Stimulated activated CD4-positive, alpha-beta T cell treated with anti-CD3 and anti-CD28 coated beads, TNF-alpha, amount 100 ng/mL, for 1 hour (primary cell): ENCODE results near the gene HBQ1.
"Not testable (repeated sequence)": the region's sequence is repeated elsewhere in the genome, so short reads cannot be mapped to it uniquely, and the experiment has no call there.

Experiments used
- DNase-seq, 3 donors: peaks; one replicate each; pipeline ENCODE4 v3.0.0-alpha.2; 2020; ENCODE audit warnings: low read depth in 3 of 3, low spot score in 1 of 3

The HBQ1 gene

GRCh38 chr16:160691-161190 lies 19.5 kb upstream of the HBQ1 start:
- DNase-seq, result no peak

GRCh38 chr16:162271-162991 lies 17.8 kb upstream of the HBQ1 start:
- DNase-seq, result no peak

- not testable (repeated sequence) for DNase-seq
Observed at GRCh38 chr16:163139-163538, 17.1 kb upstream of the HBQ1 start.

GRCh38 chr16:163696-164095 lies 16.6 kb upstream of the HBQ1 start:
- not testable (repeated sequence) for DNase-seq

- DNase-seq, result not testable (repeated sequence)
Observed at GRCh38 chr16:164134-164823, 16.0 kb upstream of the HBQ1 start.

GRCh38 chr16:164827-165538 lies 15.3 kb upstream of the HBQ1 start:
- DNase-seq, result no peak

- no peak for DNase-seq
Observed at GRCh38 chr16:165539-166374, 14.5 kb upstream of the HBQ1 start, which contains the start of gene HBM. Gene HBM, plus strand, starts transcription at chr16:165978. Its CDS starts 20 bp downstream, at chr16:165998.

GRCh38 chr16:166375-167121 lies 13.7 kb upstream of the HBQ1 start:
- DNase-seq, result no peak

- no peak for DNase-seq
Observed at GRCh38 chr16:167122-167690, 13.1 kb upstream of the HBQ1 start.

GRCh38 chr16:168424-168823 lies 11.8 kb upstream of the HBQ1 start:
- DNase-seq, result no peak

- no peak for DNase-seq
Observed at GRCh38 chr16:169014-169413, 11.2 kb upstream of the HBQ1 start.

GRCh38 chr16:170088-170507 lies 10.2 kb upstream of the HBQ1 start:
- DNase-seq, result not testable (repeated sequence)

- DNase-seq, result no peak
Observed at GRCh38 chr16:170788-171187, 9.5 kb upstream of the HBQ1 start.

- DNase-seq, result not testable (repeated sequence)
Observed at GRCh38 chr16:172374-172941, 7.8 kb upstream of the HBQ1 start, which contains the start of gene HBA2. Gene HBA2, plus strand, starts transcription at chr16:172876. Its CDS starts 37 bp downstream, at chr16:172913.

- not testable (repeated sequence) for DNase-seq
Observed at GRCh38 chr16:173211-173854, 6.9 kb upstream of the HBQ1 start.

- not testable (repeated sequence) for DNase-seq
Observed at GRCh38 chr16:173928-174769, 6.1 kb upstream of the HBQ1 start.

GRCh38 chr16:175011-175949 lies 5.0 kb upstream of the HBQ1 start:
- DNase-seq, result no peak
